Ecto neural progenitor cell (in vitro differentiated cells): ENCODE results near the gene NRXN3.

Experiments used
- DNase-seq: peaks from one replicate; pipeline ENCODE4 v3.0.0-alpha.2; 2018; ENCODE audit warnings: low spot score

The NRXN3 gene

GRCh38 chr14:79351011-79351410 is 1180.8 kb downstream of the NRXN3 start:
- no peak for DNase-seq

GRCh38 chr14:79352076-79352630 is 1182.0 kb downstream of the NRXN3 start:
- no peak for DNase-seq

- no peak for DNase-seq
Measured at GRCh38 chr14:79354336-79354735, 1184.2 kb downstream of the NRXN3 start.

GRCh38 chr14:79356040-79356439 is 1185.9 kb downstream of the NRXN3 start:
- DNase-seq, result no peak

DNA sequence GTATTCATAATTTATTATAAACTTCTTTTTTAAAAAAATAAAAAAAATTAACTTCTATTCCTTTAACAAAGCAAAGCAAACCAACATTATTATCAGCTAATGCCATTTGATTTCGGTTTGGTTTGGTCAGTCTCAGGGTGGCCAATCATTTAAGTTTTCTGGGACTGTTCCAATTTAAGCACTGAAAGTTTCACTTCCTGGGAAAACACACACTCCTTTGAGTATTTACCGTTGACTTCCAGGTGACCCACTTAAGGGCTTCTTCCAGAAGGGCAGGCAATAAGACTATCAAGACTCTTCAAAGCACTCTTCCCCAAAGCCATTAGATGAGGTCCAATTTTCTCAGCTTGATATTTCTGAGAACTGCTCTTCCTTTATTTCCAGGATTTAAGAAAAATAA is 1187.1 kb downstream of the NRXN3 start:
- DNase-seq, result no peak

- no peak for DNase-seq
Measured at GRCh38 chr14:79363291-79363690, 1193.1 kb downstream of the NRXN3 start.

GRCh38 chr14:79369359-79370332 is 1199.5 kb downstream of the NRXN3 start:
- no peak for DNase-seq

DNA sequence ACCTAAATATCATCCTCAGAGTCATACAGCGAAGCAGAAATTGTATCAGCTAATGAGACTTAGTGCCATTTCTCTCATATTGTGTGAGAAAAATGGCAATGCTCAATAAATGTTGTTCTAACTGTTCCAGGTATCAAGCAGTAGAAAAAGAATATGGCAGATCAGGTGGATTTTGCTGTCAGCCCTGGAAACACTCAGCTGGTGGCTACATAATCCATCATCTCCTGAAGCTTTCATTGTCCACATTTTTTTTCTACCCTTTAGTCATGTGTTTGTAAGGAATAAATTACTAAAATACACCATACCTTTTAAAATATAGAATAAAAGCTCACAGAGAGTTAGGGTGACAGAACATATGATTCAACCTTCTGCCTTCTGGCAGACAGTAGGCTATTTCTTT is 1200.8 kb downstream of the NRXN3 start:
- DNase-seq, result no peak

DNA sequence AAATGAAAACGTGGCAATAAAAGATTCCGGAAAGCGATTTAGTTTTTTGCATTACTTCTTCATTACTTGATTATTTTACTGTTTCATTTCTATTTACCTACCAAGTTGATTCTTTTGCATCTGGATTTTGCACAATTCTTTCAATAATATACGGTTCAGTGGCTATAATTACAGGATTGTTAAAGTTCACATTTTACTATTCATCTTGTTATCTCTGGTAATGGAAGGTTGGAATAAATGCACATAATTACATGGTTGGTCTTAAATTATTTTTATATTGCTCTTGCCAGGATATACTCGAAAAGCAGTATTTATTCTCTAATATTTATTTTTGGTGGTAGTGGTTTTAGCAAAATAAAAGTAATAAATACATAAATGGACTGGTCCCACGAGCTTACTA is 1203.3 kb downstream of the NRXN3 start:
- no peak for DNase-seq

DNA sequence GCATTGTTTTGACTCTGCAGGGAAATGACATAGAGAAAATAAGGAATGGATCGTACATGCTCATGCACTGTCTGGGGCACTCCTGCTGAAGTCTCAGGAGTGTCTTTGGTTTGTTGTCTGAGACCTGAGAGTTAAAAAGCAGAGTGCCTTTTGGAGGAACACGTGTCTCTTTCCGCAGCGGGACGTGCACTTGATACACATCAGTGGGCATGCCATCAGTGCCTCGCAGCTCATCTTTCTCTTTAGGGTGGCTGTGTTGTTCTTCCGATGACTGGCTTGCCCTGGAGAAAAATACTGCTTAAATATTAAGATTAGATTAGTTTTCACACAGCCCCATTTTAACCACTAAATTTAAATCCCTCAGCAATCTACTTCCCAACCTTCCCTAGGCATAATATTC is 1205.2 kb downstream of the NRXN3 start:
- DNase-seq, result no peak

DNA sequence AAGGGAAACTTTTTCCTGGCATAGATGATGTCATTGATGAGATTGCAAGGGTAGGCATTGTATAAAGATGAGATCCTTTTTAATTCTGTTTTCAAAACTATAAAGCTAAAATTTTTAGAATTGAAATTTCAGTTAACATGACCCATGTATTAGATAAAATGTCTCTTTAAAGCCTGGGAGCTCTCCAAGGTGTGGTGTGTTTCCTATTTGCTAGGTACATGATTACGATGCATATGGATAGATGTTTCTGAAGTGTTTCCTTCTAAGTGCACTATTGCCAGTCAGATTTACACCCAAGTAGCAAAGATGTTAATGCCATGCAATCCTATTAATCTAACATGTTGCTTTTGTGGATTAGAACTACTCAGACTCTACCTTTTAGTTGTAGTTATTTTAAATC is 1206.4 kb downstream of the NRXN3 start:
- DNase-seq, result no peak

DNA sequence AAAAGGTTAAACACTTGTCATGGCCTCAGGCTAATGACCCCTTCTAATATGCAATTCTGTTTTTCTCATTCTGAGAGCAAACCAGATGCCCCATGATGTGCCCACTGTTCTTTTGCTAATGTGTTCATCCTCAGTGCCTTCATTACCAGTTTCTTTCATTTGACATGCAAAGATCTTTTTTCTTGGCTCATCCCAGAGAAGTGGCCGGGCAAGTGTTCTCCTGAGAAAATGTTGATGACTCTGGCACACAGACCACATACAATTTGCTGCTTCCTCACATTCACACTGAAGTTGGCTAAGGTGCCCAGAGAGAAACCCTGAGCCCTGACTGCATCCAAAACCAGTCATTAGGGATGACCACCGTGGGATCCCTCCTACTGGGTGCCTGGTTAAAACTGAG is 1207.8 kb downstream of the NRXN3 start:
- no peak for DNase-seq

GRCh38 chr14:79379266-79379665 is 1209.1 kb downstream of the NRXN3 start:
- DNase-seq, result no peak

GRCh38 chr14:79383031-79383430 is 1212.9 kb downstream of the NRXN3 start:
- DNase-seq, result no peak

- DNase-seq, result no peak
Measured at GRCh38 chr14:79383475-79383874, 1213.3 kb downstream of the NRXN3 start.

DNA sequence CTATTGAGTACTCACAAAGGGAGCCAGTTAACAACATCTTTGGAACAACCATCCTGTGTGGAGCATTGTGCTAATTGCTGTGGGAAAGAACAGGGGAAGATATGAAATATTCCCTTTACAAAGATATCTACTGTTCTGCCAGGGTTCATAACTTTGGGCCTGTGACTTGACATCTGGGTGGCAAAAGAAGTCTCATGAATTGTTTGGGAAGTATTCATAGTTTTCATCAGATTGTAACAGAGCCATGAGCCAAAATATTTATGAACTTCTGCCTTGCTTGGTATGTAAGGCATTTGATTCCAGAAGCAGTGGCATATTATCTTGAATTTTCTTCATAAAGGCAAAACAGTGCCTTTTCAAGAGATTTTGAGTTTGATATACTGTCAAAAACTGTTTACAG is 1224.9 kb downstream of the NRXN3 start:
- no peak for DNase-seq

- no peak for DNase-seq
Measured at GRCh38 chr14:79404874-79405511, 1234.8 kb downstream of the NRXN3 start.

DNA sequence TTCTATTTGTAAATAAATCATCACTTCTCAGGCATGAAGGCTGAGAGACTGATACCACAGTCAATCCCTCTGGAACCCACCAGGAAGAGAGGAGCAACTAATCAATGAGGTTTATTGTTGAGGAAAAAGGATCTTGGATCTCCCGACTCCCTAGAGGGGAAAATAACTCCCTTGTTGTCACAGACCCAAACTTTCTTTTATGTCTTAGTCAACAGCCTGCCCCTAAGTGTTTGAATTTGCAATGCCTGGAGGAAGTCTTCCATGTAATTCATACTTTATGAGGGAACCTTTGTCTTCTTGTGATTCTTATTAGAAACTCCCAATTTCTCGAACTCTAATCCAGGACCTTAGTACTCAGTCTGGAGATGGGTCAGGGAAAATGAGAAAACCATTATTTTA is 1235.3 kb downstream of the NRXN3 start:
- DNase-seq, result no peak

GRCh38 chr14:79407572-79407971 is 1237.4 kb downstream of the NRXN3 start:
- DNase-seq, result no peak

- DNase-seq, result no peak
Measured at GRCh38 chr14:79408696-79409095, 1238.5 kb downstream of the NRXN3 start.

DNA sequence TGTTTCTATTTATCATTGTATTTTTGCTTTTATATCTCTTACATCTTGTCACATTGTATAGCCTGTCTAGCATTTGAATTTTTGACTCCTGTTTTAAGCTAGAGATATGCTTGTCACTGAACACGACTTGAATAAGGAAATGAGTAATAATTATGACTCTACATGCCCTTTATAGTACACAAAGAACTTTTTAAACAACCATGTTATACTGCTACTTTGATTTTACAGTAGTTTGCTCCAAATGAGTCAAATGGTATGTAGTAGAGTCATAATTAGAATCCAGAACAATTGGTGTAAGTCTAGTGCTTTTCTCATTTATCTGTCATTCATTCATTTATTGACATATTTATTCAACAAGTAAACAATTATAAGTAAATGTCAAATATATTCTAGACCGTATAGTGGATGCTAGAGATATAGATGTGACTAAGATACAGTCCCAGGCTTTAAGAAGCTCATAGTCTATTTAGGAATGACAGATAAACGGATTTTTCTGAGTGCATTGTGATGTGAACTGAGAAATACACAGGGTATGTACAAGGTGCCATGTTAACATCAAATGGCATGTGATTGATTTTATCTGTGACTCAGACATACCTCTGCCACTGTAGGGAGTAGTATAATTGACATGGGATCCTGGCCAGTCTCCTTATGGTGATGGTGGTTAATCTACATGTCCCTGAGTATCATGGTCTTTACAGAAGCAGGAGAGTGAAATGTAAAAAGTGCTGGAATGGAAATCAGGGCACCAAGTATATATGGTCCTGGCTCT is 1241.4 kb downstream of the NRXN3 start:
- DNase-seq, result no peak

DNA sequence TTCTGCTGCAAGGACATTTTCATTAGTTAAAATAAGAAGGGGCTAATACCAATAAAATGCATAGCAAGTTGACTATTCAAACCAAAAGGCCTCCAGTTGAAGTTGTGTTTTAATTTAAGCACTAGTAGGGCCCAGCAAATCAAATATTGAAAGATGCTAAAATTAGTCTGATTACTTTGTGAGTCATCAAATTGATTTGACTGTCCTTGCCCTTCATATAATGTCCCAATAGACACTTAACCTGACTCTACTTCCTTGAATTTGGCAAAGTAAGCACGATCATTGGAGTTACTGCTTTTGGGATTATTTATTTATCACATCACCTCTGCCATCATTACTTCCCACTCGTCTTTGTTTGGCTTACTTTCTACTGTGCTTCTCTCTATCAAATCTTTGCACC is 1242.6 kb downstream of the NRXN3 start:
- DNase-seq, result no peak
